Measurements from ENCODE around the gene BCL6B.
"Not testable (repeated sequence)": the region's sequence is repeated elsewhere in the genome, so short reads cannot be mapped to it uniquely, and the experiment has no call there.

DNA sequence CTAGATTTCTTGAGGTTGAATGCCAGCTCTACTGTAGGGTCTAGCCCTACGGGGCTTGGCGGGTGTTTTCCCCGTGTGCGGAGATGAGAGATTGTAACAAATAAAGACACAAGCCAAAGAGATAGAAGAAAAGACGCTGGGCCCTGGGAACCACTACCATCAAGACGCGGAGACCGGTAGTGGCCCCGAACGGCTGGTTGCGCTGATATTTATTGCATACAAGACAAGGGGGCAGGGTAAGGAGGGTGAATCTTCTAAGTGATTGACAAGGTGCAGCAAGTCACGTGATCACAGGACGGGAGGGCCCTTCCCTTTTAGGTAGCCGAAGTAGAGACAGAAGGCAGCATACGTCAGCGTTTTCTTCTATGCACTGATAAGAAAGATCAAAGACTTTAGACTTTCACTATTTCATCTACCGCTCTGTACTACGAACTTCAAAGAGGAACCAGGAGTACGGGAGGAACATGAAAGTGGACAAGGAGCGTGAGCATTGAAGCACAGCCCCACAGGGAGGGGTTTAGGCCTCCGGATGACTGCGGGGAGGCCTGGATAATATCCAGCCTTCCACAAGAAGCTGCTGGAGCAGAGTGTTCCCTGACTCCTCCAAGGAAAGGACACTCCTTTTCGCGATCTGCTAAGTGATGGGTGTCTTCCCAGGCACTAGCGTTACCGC is 24.0 kb downstream of the BCL6B start:
- not testable (repeated sequence) for TF ChIP-seq EZH2phosphoT487 (IDR thresholded peaks at IDR 0.05; ENCODE audit: borderline replicate concordance, low read length)
- TF ChIP-seq, protein P1, sequence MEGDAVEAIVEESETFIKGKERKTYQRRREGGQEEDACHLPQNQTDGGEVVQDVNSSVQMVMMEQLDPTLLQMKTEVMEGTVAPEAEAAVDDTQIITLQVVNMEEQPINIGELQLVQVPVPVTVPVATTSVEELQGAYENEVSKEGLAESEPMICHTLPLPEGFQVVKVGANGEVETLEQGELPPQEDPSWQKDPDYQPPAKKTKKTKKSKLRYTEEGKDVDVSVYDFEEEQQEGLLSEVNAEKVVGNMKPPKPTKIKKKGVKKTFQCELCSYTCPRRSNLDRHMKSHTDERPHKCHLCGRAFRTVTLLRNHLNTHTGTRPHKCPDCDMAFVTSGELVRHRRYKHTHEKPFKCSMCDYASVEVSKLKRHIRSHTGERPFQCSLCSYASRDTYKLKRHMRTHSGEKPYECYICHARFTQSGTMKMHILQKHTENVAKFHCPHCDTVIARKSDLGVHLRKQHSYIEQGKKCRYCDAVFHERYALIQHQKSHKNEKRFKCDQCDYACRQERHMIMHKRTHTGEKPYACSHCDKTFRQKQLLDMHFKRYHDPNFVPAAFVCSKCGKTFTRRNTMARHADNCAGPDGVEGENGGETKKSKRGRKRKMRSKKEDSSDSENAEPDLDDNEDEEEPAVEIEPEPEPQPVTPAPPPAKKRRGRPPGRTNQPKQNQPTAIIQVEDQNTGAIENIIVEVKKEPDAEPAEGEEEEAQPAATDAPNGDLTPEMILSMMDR (IDR thresholded peaks at IDR 0.05; ENCODE audit: low read depth, low read length, poor library complexity, severe bottlenecking), result not testable (repeated sequence)

All from DOHH2 (cell line).